Endothelial cell (in vitro differentiated cells): Measurements from ENCODE around the gene TRPT1. TPM values are rescaled to one million over a fixed set of nuclear protein-coding genes. Genes with fewer than 3 reads are reported as not detected.
A peak's percentile ranks its signal among the peaks of the same experiment; 100 is the strongest.

Experiments
- DNase-seq: peaks from one replicate; pipeline ENCODE4 v3.0.0; 2021; ENCODE audit warnings: low spot score
- H3K27ac Mint-ChIP-seq: one replicate; pipeline ENCODE4 v1.8.0; 2021; ENCODE audit warnings: mixed read lengths, inconsistent platforms; ENCODE audit not compliant: unreplicated experiment
- H3K27me3 Mint-ChIP-seq: one replicate; pipeline ENCODE4 v1.8.0; 2021; ENCODE audit warnings: mild to moderate bottlenecking, moderate library complexity, mixed read lengths, inconsistent platforms; ENCODE audit not compliant: unreplicated experiment
- H3K36me3 Mint-ChIP-seq: one replicate; pipeline ENCODE4 v1.8.0; 2021; ENCODE audit warnings: mild to moderate bottlenecking, low read depth, mixed read lengths, inconsistent platforms; ENCODE audit not compliant: unreplicated experiment
- H3K4me1 Mint-ChIP-seq: one replicate; pipeline ENCODE4 v1.8.0; 2021; ENCODE audit warnings: mild to moderate bottlenecking, mixed read lengths, inconsistent platforms; ENCODE audit not compliant: unreplicated experiment
- H3K4me3 Mint-ChIP-seq: one replicate; pipeline ENCODE4 v1.8.0; 2021; ENCODE audit warnings: mild to moderate bottlenecking, mixed read lengths, inconsistent platforms; ENCODE audit not compliant: unreplicated experiment
- H3K9me3 Mint-ChIP-seq: one replicate; pipeline ENCODE4 v1.8.0; 2021; ENCODE audit warnings: mixed read lengths, inconsistent platforms; ENCODE audit not compliant: unreplicated experiment
- total RNA-seq: library from RNA; stranded (reverse); fragmentation: NEBNext Ultra II Directional; extraction: Animal tissue kit (Norgen Biotek cat#: 25700); gene quantifications from one replicate; pipeline ENCODE4 v1.2.1, GENCODE V29; 2021; ENCODE audit not compliant: unreplicated experiment
- TF ChIP-seq, protein P1 (sequence below): fragments of 200-600 bp; sonication (generic); IDR thresholded peaks from one replicate; pipeline ENCODE4 v1.5.0; 2021; ENCODE audit warnings: antibody characterized with exemption; ENCODE audit not compliant: unreplicated experiment

TRPT1 gene
- total RNA-seq, 1 donor from 2014 or later: 23.2 TPM

DNA sequence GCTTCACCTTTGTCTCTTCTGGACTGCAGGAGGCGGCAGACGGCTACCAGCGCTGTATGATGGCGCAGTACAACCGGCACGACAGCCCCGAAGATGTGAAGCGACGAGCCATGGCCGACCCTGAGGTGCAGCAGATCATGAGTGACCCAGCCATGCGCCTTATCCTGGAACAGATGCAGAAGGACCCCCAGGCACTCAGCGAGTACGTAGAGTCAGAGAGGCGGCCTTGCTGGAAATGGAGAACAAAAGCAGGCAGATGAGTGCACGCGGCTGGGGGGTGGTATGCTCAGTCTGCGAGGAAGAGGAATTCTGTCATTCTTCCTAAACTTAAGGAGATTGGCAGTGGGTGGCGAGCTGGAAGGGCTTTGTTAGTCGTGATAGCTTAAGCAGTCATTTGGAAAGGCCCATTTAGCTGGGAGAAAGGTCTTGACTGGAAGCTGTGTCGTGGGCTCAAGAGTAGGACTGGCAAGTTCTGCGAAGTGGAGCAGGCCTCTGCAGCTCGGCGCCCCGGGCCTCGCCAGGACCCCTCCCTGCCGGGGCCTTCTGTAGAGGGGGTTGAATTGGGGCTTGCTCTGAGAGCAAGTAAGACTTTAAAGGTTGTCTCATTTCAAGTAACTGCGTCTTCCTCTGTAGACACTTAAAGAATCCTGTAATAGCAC, 22.4 kb downstream of the TRPT1 start:
- Mint-ChIP-seq H3K4me1 (peaks cover 33% of the 10 kb centered on the region), H3K9me3 (no peaks in the 10 kb centered on the region), H3K27me3 (peaks cover 7% of the 10 kb centered on the region), H3K4me3 (peak overlapping the region; percentile 78), H3K36me3 (peaks cover 35% of the 10 kb centered on the region), H3K27ac (peak overlapping the region; percentile 55)
- no peak for DNase-seq
- TF ChIP-seq, protein P1, sequence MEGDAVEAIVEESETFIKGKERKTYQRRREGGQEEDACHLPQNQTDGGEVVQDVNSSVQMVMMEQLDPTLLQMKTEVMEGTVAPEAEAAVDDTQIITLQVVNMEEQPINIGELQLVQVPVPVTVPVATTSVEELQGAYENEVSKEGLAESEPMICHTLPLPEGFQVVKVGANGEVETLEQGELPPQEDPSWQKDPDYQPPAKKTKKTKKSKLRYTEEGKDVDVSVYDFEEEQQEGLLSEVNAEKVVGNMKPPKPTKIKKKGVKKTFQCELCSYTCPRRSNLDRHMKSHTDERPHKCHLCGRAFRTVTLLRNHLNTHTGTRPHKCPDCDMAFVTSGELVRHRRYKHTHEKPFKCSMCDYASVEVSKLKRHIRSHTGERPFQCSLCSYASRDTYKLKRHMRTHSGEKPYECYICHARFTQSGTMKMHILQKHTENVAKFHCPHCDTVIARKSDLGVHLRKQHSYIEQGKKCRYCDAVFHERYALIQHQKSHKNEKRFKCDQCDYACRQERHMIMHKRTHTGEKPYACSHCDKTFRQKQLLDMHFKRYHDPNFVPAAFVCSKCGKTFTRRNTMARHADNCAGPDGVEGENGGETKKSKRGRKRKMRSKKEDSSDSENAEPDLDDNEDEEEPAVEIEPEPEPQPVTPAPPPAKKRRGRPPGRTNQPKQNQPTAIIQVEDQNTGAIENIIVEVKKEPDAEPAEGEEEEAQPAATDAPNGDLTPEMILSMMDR: no peak

DNA sequence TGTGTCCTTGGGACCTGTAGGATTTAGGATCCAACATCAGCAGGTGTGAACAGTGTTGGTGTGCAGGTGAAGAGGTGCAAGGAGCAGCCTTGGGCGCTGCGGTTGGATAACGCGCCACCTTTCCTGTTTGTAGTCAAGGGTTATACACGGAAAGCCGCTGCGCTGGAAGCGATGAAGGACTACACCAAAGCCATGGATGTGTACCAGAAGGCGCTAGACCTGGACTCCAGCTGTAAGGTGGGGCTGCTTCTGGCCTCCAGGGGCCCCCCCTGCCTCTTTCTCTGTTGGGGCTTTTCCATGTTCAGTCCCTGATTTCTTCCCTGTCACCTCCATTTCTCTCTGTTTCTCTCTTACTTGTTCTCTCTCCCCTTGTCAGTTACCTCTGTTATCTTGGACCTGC, 23.0 kb downstream of the TRPT1 start:
- H3K27me3 Mint-ChIP-seq: peaks cover 8% of the 10 kb centered on the region
- H3K36me3 Mint-ChIP-seq: peaks cover 35% of the 10 kb centered on the region
- H3K9me3 Mint-ChIP-seq: no peaks in the 10 kb centered on the region
- no peak overlapping the region for H3K27ac Mint-ChIP-seq
- H3K4me3 Mint-ChIP-seq: peak overlapping the region; percentile 78
- H3K4me1 Mint-ChIP-seq: peaks cover 33% of the 10 kb centered on the region
- DNase-seq: no peak
- TF ChIP-seq, protein P1: no peak

DNA sequence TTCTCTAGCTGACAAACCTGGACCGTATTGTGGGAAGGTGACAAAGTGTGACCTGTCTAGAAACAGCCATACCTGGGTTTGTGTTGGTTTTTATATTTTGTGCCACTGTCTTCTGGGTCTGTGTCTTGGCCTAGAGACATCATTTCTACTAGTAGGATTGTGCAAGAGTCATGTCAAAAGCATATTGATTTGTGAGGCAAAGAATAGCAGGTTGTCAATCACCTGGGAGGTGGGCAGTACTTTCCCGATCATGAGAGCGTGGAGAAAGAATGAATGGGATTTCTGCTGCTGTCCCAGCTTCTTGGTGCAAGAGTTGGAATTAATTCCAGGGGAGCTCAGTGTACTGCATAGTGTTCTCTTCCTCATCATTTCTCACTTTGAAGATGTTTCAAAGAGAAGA, 24.4 kb downstream of the TRPT1 start:
- H3K4me3 Mint-ChIP-seq: peak overlapping the region; percentile 63
- TF ChIP-seq, protein P1: no peak
- peaks cover 23% of the 10 kb centered on the region for H3K4me1 Mint-ChIP-seq
- DNase-seq: no peak
- H3K9me3 Mint-ChIP-seq: no peaks in the 10 kb centered on the region
- peaks cover 44% of the 10 kb centered on the region for H3K36me3 Mint-ChIP-seq
- H3K27me3 Mint-ChIP-seq: peaks cover 9% of the 10 kb centered on the region
- H3K27ac Mint-ChIP-seq: no peak overlapping the region

DNA sequence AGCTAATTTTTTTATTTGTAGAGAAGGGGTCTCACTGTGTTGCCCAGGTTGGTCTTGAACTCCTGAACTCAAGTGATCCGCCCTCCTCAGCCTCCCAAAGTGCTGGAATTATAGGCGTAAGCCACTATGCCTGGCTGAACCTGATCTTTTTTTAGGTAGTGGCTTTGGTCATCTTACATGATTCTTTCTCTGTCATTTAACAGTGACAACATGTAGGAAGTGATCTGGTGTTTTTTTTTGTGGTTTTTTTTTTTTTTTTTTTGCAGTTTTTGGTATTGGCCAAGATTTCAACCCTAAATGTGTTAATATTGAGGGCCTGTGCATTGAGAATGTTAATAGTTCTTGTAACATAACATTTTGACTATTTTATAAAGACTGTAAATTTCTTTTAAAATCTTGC, 27.5 kb downstream of the TRPT1 start:
- no peak overlapping the region for H3K4me3 Mint-ChIP-seq
- H3K27me3 Mint-ChIP-seq: peaks cover 7% of the 10 kb centered on the region
- H3K4me1 Mint-ChIP-seq: peaks cover 4% of the 10 kb centered on the region
- no peaks in the 10 kb centered on the region for H3K9me3 Mint-ChIP-seq
- peaks cover 54% of the 10 kb centered on the region for H3K36me3 Mint-ChIP-seq
- no peak for DNase-seq
- TF ChIP-seq, protein P1: no peak
- H3K27ac Mint-ChIP-seq: no peak overlapping the region

DNA sequence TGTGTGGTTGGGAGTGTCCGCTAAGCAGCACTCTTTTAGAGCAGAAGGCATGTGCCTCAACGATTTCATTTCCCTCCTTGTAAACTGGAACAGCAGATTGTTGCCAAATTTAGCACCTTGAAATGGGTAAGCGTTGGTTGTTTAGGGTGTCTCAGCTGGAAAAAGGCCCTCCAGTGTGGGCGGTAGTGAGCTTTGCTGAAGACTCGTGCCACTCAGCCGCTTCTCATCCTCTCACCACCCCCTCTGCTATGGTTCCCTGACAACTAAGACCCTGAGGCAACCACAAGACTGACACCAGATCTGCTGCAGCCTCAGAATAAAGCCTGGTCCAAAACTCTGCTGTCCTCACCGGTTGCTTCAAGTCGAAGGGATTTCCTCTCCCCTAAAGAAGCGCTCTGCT, 29.4 kb downstream of the TRPT1 start:
- Mint-ChIP-seq H3K4me1 (no peaks in the 10 kb centered on the region), H3K27me3 (peaks cover 3% of the 10 kb centered on the region), H3K27ac (no peak overlapping the region), H3K4me3 (no peak overlapping the region), H3K36me3 (peaks cover 49% of the 10 kb centered on the region), H3K9me3 (no peaks in the 10 kb centered on the region)
- TF ChIP-seq, protein P1: no peak
- DNase-seq: no peak
